ENCODE measurements around the gene SATB2. TPM values are rescaled to one million over a fixed set of nuclear protein-coding genes. Genes with fewer than 3 reads are reported as not detected.

SATB2 gene
- total and polyA plus RNA-seq, 4 donors, result 0.47 to 3.7 (median 1.8) TPM

DNA sequence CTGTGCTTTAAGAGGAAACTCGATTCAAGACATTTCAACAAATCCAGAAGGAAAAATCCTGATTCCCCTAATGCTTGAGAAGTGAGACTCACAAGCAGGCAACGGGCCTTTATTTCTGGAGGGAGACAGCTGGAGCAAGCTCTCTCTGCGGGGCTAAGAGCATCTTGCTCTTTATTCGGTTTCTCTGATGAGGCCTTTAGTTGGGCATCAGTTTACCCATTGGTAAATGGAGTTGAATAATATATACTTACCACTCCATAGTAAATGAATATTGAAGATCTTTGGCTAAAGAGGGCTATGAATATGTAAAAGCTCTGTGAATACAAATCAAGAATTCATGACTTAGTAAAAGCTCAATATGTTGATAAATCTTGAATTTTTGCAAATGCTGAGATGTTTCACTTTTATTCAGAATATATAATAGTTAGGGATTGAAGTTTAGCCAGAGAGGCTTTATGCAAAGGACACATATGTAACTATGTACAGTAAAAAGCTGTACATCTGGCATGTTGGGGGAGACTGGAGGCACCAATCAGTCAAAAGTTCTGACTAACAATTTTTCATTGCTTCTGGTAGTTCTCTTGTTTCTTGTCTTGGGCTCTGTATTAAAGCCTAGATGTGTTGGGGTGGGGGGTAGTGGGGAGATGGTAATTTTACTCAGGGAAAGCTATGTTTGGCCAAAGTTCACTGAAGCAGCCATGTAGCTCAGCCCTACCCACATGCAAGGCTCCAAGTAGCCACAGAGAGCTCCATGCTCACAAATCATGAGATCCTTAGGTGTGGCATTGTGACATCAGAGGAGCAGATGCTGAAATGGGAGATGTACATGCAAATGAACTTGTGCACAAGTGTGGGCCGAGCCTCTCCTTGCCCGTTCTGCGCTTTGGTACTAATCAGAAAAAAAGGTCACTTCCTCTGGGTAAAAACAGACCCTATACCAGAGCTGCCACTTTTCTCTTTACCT lies 200.2 kb downstream of the SATB2 start:
- no peak overlapping the region for H3K9ac ChIP-seq (ENCODE audit: insufficient read depth in 1 of 2, low read length in 2 of 2)
- no peak for ATAC-seq (ENCODE audit: insufficient read depth, low FRiP score)
- 85 to 86% methylated on average over 7 of the region's 7 CpGs for WGBS, 2 donors

DNA sequence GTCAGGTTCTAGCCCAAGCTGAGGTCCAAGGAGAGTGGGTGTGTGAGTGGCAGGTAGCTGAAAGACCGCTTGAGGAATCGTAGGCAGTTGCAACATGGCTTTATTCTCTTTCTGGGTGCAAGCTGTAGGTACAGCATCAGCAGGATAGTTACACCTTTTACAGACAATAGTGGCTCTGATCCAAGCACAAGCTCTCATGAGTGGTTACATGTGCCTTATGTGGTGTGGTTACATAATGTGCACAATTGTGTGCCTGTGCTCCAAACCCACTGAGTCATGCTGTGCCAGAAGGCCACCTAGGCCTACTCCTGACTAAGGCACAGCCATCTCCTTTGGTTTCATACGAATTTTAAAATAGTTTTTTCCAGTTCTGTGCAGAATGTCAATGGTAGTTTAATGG lies 227.6 kb downstream of the SATB2 start:
- Histone ChIP-seq H3K4me3 (no peak overlapping the region), H3K27ac (ENCODE audit: low read depth in 1 of 2, low read length in 1 of 2) (no peak overlapping the region), H3K9me3 (ENCODE audit: control insufficient read depth in 4 of 4, insufficient read depth in 3 of 4, low read length in 3 of 4) (peaks cover 0 to 10% (median 2%) of the 10 kb centered on the region in 4 donors), H3K27me3 (ENCODE audit: control insufficient read depth in 3 of 3, insufficient read depth in 3 of 3, low read length in 2 of 3) (no peaks in the 10 kb centered on the region), H3K9ac (ENCODE audit: insufficient read depth in 1 of 2, low read length in 2 of 2) (no peak overlapping the region), H3K4me1 (ENCODE audit: control insufficient read depth in 5 of 5, insufficient read depth in 5 of 5, low read length in 5 of 5) (no peaks in the 10 kb centered on the region), H3K36me3 (ENCODE audit: control insufficient read depth in 4 of 4, insufficient read depth in 4 of 4, low read length in 4 of 4) (no peaks in the 10 kb centered on the region)
- 80 to 81% methylated on average over 3 of the region's 3 CpGs for WGBS, 2 donors
- no peak for TF ChIP-seq CTCF (IDR thresholded peaks at IDR 0.05; ENCODE audit: control extremely low read depth, extremely low read depth)
- DNase-seq (no peak), ATAC-seq (ENCODE audit: insufficient read depth, low FRiP score) (no peak)

More for the DNA sequence above, 200.2 kb downstream of the SATB2 start:
- Histone ChIP-seq H3K27me3 (ENCODE audit: control insufficient read depth in 3 of 3, insufficient read depth in 3 of 3, low read length in 2 of 3) (no peaks in the 10 kb centered on the region), H3K27ac (ENCODE audit: low read depth in 1 of 2, low read length in 1 of 2) (no peak overlapping the region), H3K4me3 (no peak overlapping the region), H3K9me3 (ENCODE audit: control insufficient read depth in 4 of 4, insufficient read depth in 3 of 4, low read length in 3 of 4) (peaks cover 0 to 3% (median 1%) of the 10 kb centered on the region in 4 donors), H3K4me1 (ENCODE audit: control insufficient read depth in 5 of 5, insufficient read depth in 5 of 5, low read length in 5 of 5) (no peaks in the 10 kb centered on the region), H3K36me3 (ENCODE audit: control insufficient read depth in 4 of 4, insufficient read depth in 4 of 4, low read length in 4 of 4) (no peaks in the 10 kb centered on the region)
- DNase-seq, result no peak
- TF ChIP-seq CTCF (IDR thresholded peaks at IDR 0.05; ENCODE audit: control extremely low read depth, extremely low read depth), result no peak

- Histone ChIP-seq H3K4me3 (no peak overlapping the region), H3K9me3 (ENCODE audit: control insufficient read depth in 4 of 4, insufficient read depth in 3 of 4, low read length in 3 of 4) (peaks cover 0 to 11% (median 3%) of the 10 kb centered on the region in 4 donors), H3K9ac (ENCODE audit: insufficient read depth in 1 of 2, low read length in 2 of 2) (no peak overlapping the region), H3K36me3 (ENCODE audit: control insufficient read depth in 4 of 4, insufficient read depth in 4 of 4, low read length in 4 of 4) (no peaks in the 10 kb centered on the region), H3K27ac (ENCODE audit: low read depth in 1 of 2, low read length in 1 of 2) (no peak overlapping the region), H3K4me1 (ENCODE audit: control insufficient read depth in 5 of 5, insufficient read depth in 5 of 5, low read length in 5 of 5) (no peaks in the 10 kb centered on the region), H3K27me3 (ENCODE audit: control insufficient read depth in 3 of 3, insufficient read depth in 3 of 3, low read length in 2 of 3) (no peaks in the 10 kb centered on the region)
- no peak for DNase-seq
- WGBS, 2 donors, result 89 to 90% methylated on average over 19 of the region's 19 CpGs
- no peak for ATAC-seq (ENCODE audit: insufficient read depth, low FRiP score)
- no peak for TF ChIP-seq CTCF (IDR thresholded peaks at IDR 0.05; ENCODE audit: control extremely low read depth, extremely low read depth)
Measured at GRCh38 chr2:199228887-199229819, 228.6 kb downstream of the SATB2 start.

Measured in lung (tissue), 12 donors.